K562 (cell line): ENCODE results near the gene GJD2. TPM values are rescaled to one million over a fixed set of nuclear protein-coding genes. Genes with fewer than 3 reads are reported as not detected.

Source experiments
- ATAC-seq: fragments of 200-7000 bp; cut with Tn5 transposase; 3 replicates; pipeline ENCODE4 v1.9.1; 2020; ENCODE audit warnings: moderate library complexity
- BruUV-seq: library from RNA; stranded (reverse); fragments of 400-500 nt; replicated peaks from 2 replicates; lab custom pipeline; 2021; lab: Mats Ljungman, UMichigan
- CTCF ChIA-PET: fragments of 300-600 bp; formaldehyde crosslinking; extraction: SDS; loops from one replicate; lab custom pipeline; 2021; ENCODE audit warnings: low intra/inter-chr PET ratio; lab: Yijun Ruan, JAX
- POLR2A ChIA-PET: fragments of 300-600, 350-650 bp; sonication (Branson Sonifier 250); formaldehyde crosslinking; extraction: SDS; loops from one replicate; lab custom pipeline; 2021; ENCODE audit warnings: antibody characterized with exemption, inconsistent platforms; lab: Yijun Ruan, JAX
- DNase-seq, 4 experiments: peaks; one replicate each; pipeline versions ENCODE4 v3.0.0 to v3.0.0-alpha.2; 2011 to 2018; ENCODE audit warnings: low spot score in 3 of 4, mixed read lengths in 3 of 4; ENCODE audit errors: extremely low read depth in 1 of 4
- FAIRE-seq: peaks from 2 replicates; lab custom pipeline; 2011; peaks lifted over from hg19 to GRCh38; lab: Jason Lieb, UNC
- H2AFZ ChIP-seq: 2 replicates; pipeline ENCODE4 v1.6.0; 2011; ENCODE audit warnings: low read depth, low read length, control low read depth, inconsistent platforms
- H3K27ac ChIP-seq: fragments of 200-600 bp; 3 replicates; pipeline ENCODE4 v1.8.0; 2011; ENCODE audit warnings: low read depth, mild to moderate bottlenecking, control low read depth, inconsistent platforms, low read length, moderate library complexity, mixed read lengths; ENCODE audit errors: extremely low read depth
- H3K27me3 ChIP-seq, 2 experiments: fragments of 300-600 bp in 1 of 2; 2 replicates in 1 of 2; 3 replicates in 1 of 2; pipeline versions ENCODE4 v1.6.0 to v1.8.0; 2011; ENCODE audit warnings: inconsistent platforms in 2 of 2, low read length in 2 of 2, mild to moderate bottlenecking in 1 of 2, mixed read lengths in 1 of 2, moderate library complexity in 1 of 2; ENCODE audit not compliant: control insufficient read depth in 2 of 2, insufficient read depth in 2 of 2
- H3K36me3 ChIP-seq: fragments of 300-600 bp; 3 replicates; pipeline ENCODE4 v1.8.0; 2011; ENCODE audit warnings: mild to moderate bottlenecking, low read length, inconsistent platforms; ENCODE audit not compliant: control insufficient read depth, insufficient read depth
- H3K4me1 ChIP-seq, 2 experiments: fragments of 200-600 bp in 1 of 2; replicated peaks in 1 of 2; 2 replicates in 1 of 2; 3 replicates in 1 of 2; pipeline versions ENCODE4 v1.5.1 to v1.8.0; 2011; ENCODE audit warnings: inconsistent platforms in 2 of 2, low read length in 2 of 2, mild to moderate bottlenecking in 1 of 2, mixed read lengths in 1 of 2, moderate library complexity in 1 of 2; ENCODE audit not compliant: control insufficient read depth in 2 of 2, insufficient read depth in 2 of 2
- H3K4me2 ChIP-seq: 2 replicates; pipeline ENCODE4 v1.6.1; 2011; ENCODE audit warnings: low read length, control low read depth, inconsistent platforms, mixed read lengths; ENCODE audit not compliant: insufficient read depth
- H3K4me3 ChIP-seq: fragments of 200-600 bp; sonication (generic), shearing (Covaris generic); 2 replicates; pipeline ENCODE4 v1.5.1; 2016; ENCODE audit warnings: control low read depth, inconsistent platforms
- H3K79me2 ChIP-seq: fragments of 200-600 bp; 3 replicates; pipeline ENCODE4 v1.8.0; 2011; ENCODE audit warnings: low read length, inconsistent platforms; ENCODE audit not compliant: control insufficient read depth, insufficient read depth
- H3K9ac ChIP-seq, 2 experiments: 2 replicates each; pipeline versions ENCODE4 v1.6.0 to v1.6.1; 2011; ENCODE audit warnings: low read depth in 2 of 2, low read length in 2 of 2, control low read depth in 1 of 2, inconsistent platforms in 1 of 2, mild to moderate bottlenecking in 1 of 2, mixed read lengths in 1 of 2; ENCODE audit not compliant: insufficient read depth in 1 of 2
- H3K9me1 ChIP-seq: one replicate; pipeline ENCODE4 v1.6.0; 2011; ENCODE audit warnings: inconsistent platforms, mild to moderate bottlenecking, low read length, moderate library complexity; ENCODE audit not compliant: control insufficient read depth, insufficient read depth
- H3K9me3 ChIP-seq: replicated peaks from 2 replicates; pipeline ENCODE4 v1.5.1; 2011; ENCODE audit warnings: low read depth, low read length, inconsistent platforms; ENCODE audit not compliant: control insufficient read depth, insufficient read depth
- H4K20me1 ChIP-seq: replicated peaks from 2 replicates; pipeline ENCODE4 v1.6.1; 2011; ENCODE audit warnings: low read length, inconsistent platforms, mixed read lengths; ENCODE audit not compliant: control insufficient read depth, insufficient read depth
- DDX20 ChIP-seq: fragments of 450-650 bp; IDR thresholded peaks from 2 replicates; pipeline ENCODE4 v1.6.1; 2016; ENCODE audit warnings: missing genetic modification characterization, low read depth, mild to moderate bottlenecking, missing compliant biosample characterization, moderate library complexity
- ESRRB ChIP-seq: fragments of 250-450 bp; sonication (Bioruptor Pico); IDR thresholded peaks from 2 replicates; pipeline ENCODE4 v1.5.0; 2020; ENCODE audit warnings: mild to moderate bottlenecking, moderate library complexity, borderline replicate concordance
- GTF2A2 ChIP-seq: IDR thresholded peaks from 2 replicates; pipeline ENCODE4 v1.6.1; 2016; ENCODE audit warnings: mild to moderate bottlenecking, missing genetic modification characterization, missing compliant biosample characterization
- MAFG ChIP-seq: fragments of 450-650 bp; conservative IDR thresholded peaks from 2 replicates; pipeline ENCODE4 v1.6.1; 2016; ENCODE audit warnings: missing genetic modification characterization, missing compliant biosample characterization
- MBD2 ChIP-seq: sonication (generic); IDR thresholded peaks from 2 replicates; pipeline ENCODE4 v1.6.1; 2016; ENCODE audit warnings: low read depth, borderline replicate concordance
- MYBL2 ChIP-seq, 2 experiments: fragments of 450-650 bp in 1 of 2; sonication (generic) in 1 of 2; formaldehyde crosslinking in 1 of 2; IDR thresholded peaks; 2 replicates each; pipeline versions ENCODE4 v1.6.1 to v1.8.1; 2017 to 2022; ENCODE audit warnings: borderline replicate concordance in 1 of 2, inconsistent platforms in 1 of 2, low read depth in 1 of 2, mild to moderate bottlenecking in 1 of 2, missing genetic modification reagents in 1 of 2, moderate library complexity in 1 of 2
- SMARCB1 ChIP-seq: IDR thresholded peaks from 2 replicates; pipeline ENCODE4 v1.6.1; 2011; ENCODE audit warnings: improper control_type of control experiment, low read depth; ENCODE audit not compliant: insufficient read length
- TFAM ChIP-seq: fragments of 250-450 bp; sonication (Bioruptor Pico); conservative IDR thresholded peaks from 2 replicates; pipeline ENCODE4 v1.5.0; 2021; ENCODE audit warnings: mild to moderate bottlenecking, moderate library complexity
- ZNF589 ChIP-seq: fragments of 200-800 bp; sonication (Bioruptor generic); IDR thresholded peaks from 2 replicates; pipeline ENCODE4 v1.6.1; 2016; ENCODE audit warnings: low read depth, missing genetic modification characterization, missing compliant biosample characterization
- ZNF764 ChIP-seq: fragments of 250-450 bp; sonication (Bioruptor Pico); IDR thresholded peaks from 2 replicates; pipeline ENCODE4 v1.4.0; 2020; ENCODE audit warnings: low read depth, mild to moderate bottlenecking, moderate library complexity
- WGBS: fragments of 100-300 bp; shearing (Covaris generic); methylation state at CpG from one replicate; pipeline ENCODE4 v1.1.6; 2016; ENCODE audit warnings: low coverage, mixed read lengths; ENCODE audit not compliant: insufficient coverage; ENCODE audit errors: missing lambda C conversion rate; 5-methylcytosine and 5-hydroxymethylcytosine counted together
- in situ Hi-C: fragments of 300-500 bp; cut with MboI; formaldehyde crosslinking; loops from 4 replicates; pipeline ENCODE4 v1.15.0; 2018; ENCODE audit warnings: inconsistent platforms, mixed read lengths
- intact Hi-C: fragments of 100-400 bp; cut with micrococcal nuclease; formaldehyde crosslinking; loops from 2 replicates; pipeline ENCODE4 v1.14.2; 2022
- polyA plus RNA-seq, 8 experiments: library from polyadenylated mRNA; depleted of rRNA in 4 of 8; stranded (reverse) in 5 of 8; unstranded in 3 of 8; fragments of >200 nt; fragmentation: Nextera tagmentation in 2 of 8; fragmentation: Illumina TruSeq in 1 of 8; extraction: Ambion mirVana in 2 of 8; extraction: Trizol in 1 of 8; gene quantifications; 2 replicates each; pipeline versions ENCODE4 v1.2.1 to v1.2.3, GENCODE V29; 2011 to 2014; ENCODE audit warnings: inconsistent platforms in 1 of 8, missing spikeins in 1 of 8
- total RNA-seq, 7 experiments: library from RNA; depleted of rRNA in 6 of 7; stranded (reverse); fragments of >200 nt in 6 of 7; fragmentation: Illumina TruSeq in 2 of 7; extraction: Trizol in 2 of 7; gene quantifications; 2 replicates each; pipeline versions ENCODE4 v1.2.1 to v1.2.3, GENCODE V29; 2011 to 2021; ENCODE audit warnings: low replicate concordance in 1 of 7
- TF ChIP-seq, protein P1 (sequence below): fragments of 450-650 bp; formaldehyde crosslinking; IDR thresholded peaks from 2 replicates; pipeline ENCODE4 v1.4.0; 2020; ENCODE audit warnings: mild to moderate bottlenecking, moderate library complexity

Gene GJD2
- total and polyA plus RNA-seq, 9 of the 15 experiments (the other 6 are each of a cell fraction or from before 2014, with no cell fraction given), result not detected

DNA sequence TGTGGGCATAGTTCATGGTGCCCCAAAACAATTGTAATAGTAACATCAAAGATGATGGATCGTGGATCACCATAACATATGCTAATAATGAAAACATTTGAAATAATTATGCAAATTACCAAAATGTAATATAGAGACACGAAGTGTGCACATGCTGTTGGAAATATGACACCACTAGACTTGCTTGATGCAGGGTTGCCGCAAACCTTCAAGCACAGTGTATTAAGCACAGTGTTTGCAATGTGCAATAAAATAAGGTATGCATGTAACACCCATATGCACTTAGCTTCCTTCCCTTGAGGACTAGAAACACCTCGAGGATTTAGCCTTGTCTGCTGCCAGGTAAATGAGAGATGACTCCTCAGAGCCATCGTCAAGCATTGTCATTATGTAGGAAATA, 10.9 kb upstream of the GJD2 start:
- in situ Hi-C loops, result no loop called here
- FAIRE-seq (no peak), DNase-seq (no peak), ATAC-seq (no peak)
- no peaks in the 10 kb centered on the region; a peak in 1 of 5 replicates for H3K27me3 ChIP-seq
- BruUV-seq, result no TSS peak
- no peaks in the 10 kb centered on the region for H3K79me2 ChIP-seq
- TF ChIP-seq SMARCB1 (no peak), MBD2 (no peak), GTF2A2 (tag) (no peak)
- ChIA-PET POLR2A (no interaction called here), CTCF (no interaction called here)
- no peak overlapping the region for H3K9ac ChIP-seq
- no peaks in the 10 kb centered on the region for H3K36me3 ChIP-seq
- no peak overlapping the region for H2AFZ ChIP-seq
- H3K4me1 ChIP-seq, result no peaks in the 10 kb centered on the region
- no peak overlapping the region for H3K4me3 ChIP-seq
- WGBS, result 31% methylated on average over 5 of the region's 5 CpGs
- H4K20me1 ChIP-seq, result no peaks in the 10 kb centered on the region
- intact Hi-C loops, result no loop called here
- no peaks in the 10 kb centered on the region for H3K9me3 ChIP-seq
- H3K9me1 ChIP-seq, result no peaks in the 10 kb centered on the region
- H3K4me2 ChIP-seq, result no peak overlapping the region
- no peak overlapping the region for H3K27ac ChIP-seq

DNA sequence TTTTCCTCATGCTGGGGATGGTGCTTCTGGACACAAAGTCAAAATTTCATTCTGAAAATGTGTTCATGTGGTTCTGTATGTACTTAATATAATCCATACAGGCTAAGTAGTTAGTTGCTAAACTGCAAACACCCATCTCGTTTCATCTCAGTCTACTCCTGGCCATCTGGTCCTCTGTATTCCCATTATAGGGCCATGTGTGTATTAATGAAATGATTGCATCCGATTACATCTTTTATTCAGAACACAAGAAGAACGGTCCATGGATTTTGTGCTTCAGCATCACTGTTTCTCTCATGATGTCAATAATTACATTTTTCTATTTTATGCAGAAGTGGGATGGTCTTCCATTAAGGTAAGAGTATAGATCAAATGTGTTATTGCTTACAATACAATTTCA, 6.1 kb upstream of the GJD2 start:
- FAIRE-seq, result no peak
- TF ChIP-seq ESRRB (CRISPR knock-in tag) (no peak), ZNF764 (CRISPR knock-in tag) (no peak), MAFG (tag) (no peak), TFAM (CRISPR knock-in tag) (no peak), DDX20 (tag) (no peak), MYBL2 (IDR thresholded peaks at IDR 0.05; ENCODE audit: low read depth) (no peak), MYBL2 (CRISPR knock-in tag; IDR thresholded peaks at IDR 0.05; ENCODE audit: borderline replicate concordance) (no peak), ZNF589 (CRISPR knock-in tag) (no peak)
- TF ChIP-seq, protein P1, sequence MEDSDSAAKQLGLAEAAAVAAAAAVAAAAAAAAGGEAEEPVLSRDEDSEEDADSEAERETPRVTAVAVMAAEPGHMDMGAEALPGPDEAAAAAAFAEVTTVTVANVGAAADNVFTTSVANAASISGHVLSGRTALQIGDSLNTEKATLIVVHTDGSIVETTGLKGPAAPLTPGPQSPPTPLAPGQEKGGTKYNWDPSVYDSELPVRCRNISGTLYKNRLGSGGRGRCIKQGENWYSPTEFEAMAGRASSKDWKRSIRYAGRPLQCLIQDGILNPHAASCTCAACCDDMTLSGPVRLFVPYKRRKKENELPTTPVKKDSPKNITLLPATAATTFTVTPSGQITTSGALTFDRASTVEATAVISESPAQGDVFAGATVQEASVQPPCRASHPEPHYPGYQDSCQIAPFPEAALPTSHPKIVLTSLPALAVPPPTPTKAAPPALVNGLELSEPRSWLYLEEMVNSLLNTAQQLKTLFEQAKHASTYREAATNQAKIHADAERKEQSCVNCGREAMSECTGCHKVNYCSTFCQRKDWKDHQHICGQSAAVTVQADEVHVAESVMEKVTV, result no peak

More for the DNA sequence above, 6.1 kb upstream of the GJD2 start:
- Histone ChIP-seq H4K20me1 (no peaks in the 10 kb centered on the region), H2AFZ (no peak overlapping the region), H3K4me3 (no peak overlapping the region), H3K27ac (no peak overlapping the region), H3K79me2 (no peaks in the 10 kb centered on the region), H3K4me1 (no peaks in the 10 kb centered on the region), H3K4me2 (no peak overlapping the region), H3K9me1 (no peaks in the 10 kb centered on the region), H3K9me3 (no peaks in the 10 kb centered on the region), H3K36me3 (no peaks in the 10 kb centered on the region), H3K9ac (no peak overlapping the region), H3K27me3 (peaks cover 9 to 18% of the 10 kb centered on the region in 2 experiments; a peak in 4 of 5 replicates)
- no TSS peak for BruUV-seq
- DNase-seq (no peak), ATAC-seq (no peak)
- CTCF ChIA-PET, result no interaction called here
- WGBS, result 2% methylated on average over 3 of the region's 3 CpGs
- POLR2A ChIA-PET, result no interaction called here
- intact Hi-C loops, result no loop called here
- in situ Hi-C loops, result no loop called here
